Myometrial cell (primary cell): Measurements from ENCODE around the gene CRIP3. TPM values are rescaled to one million over a fixed set of nuclear protein-coding genes. Genes with fewer than 3 reads are reported as not detected.

Source experiments
- total RNA-seq: library from RNA; depleted of rRNA; stranded (reverse); fragments of >200 nt; gene quantifications from 2 replicates; pipeline ENCODE4 v1.2.3, GENCODE V29; 2015

Gene CRIP3
- not detected in 2 replicates for total RNA-seq

GRCh38 chr6:43308101-43308989, at the start of gene CRIP3:
TSS of gene CRIP3 (minus strand) at chr6:43308826. CDS start at chr6:43308792, 34 bp downstream.

GRCh38 chr6:43297644-43298564, 10.7 kb downstream of the CRIP3 start, which contains the start of gene SLC22A7:
TSS of gene SLC22A7 (plus strand) at chr6:43298260. CDS start at chr6:43298359, 99 bp downstream.

Other genes starting within 250 kb of the CRIP3 start
- gene MRPL2, start 249.4 kb downstream of the CRIP3 start, total RNA-seq, result 40.9 and 47.0 TPM in 2 replicates
- gene KLC4, start 249.2 kb downstream of the CRIP3 start, total RNA-seq, result 10.3 and 21.6 TPM in 2 replicates
- 115 and 131 TPM in 2 replicates for gene PTK7, start 232.5 kb downstream of the CRIP3 start, total RNA-seq
- gene SRF, start 137.6 kb downstream of the CRIP3 start, total RNA-seq, result 21.9 and 28.4 TPM in 2 replicates
- 10.7 and 20.2 TPM in 2 replicates for gene CUL9, start 126.6 kb downstream of the CRIP3 start, total RNA-seq
- gene DNPH1, start 79.3 kb downstream of the CRIP3 start, total RNA-seq, result 111 and 168 TPM in 2 replicates
- not detected in 2 replicates for gene TTBK1, start 65.3 kb downstream of the CRIP3 start, total RNA-seq
- not detected in 2 replicates for gene SLC22A7, start 10.6 kb downstream of the CRIP3 start, total RNA-seq
- 6.6 and 7.5 TPM in 2 replicates for gene ZNF318, start 60.8 kb upstream of the CRIP3 start, total RNA-seq
- 14.7 and 26.1 TPM in 2 replicates for gene ABCC10, start 118.7 kb upstream of the CRIP3 start, total RNA-seq
- gene DLK2, start 146.7 kb upstream of the CRIP3 start, total RNA-seq, result 0.86 and 2.3 TPM in 2 replicates
- gene TJAP1, start 168.7 kb upstream of the CRIP3 start, total RNA-seq, result 21.4 and 38.6 TPM in 2 replicates
- 0.89 TPM in 1 of 2 replicates, not detected in the other for gene LRRC73, start 201.5 kb upstream of the CRIP3 start, total RNA-seq
- 145 and 164 TPM in 2 replicates for gene YIPF3, start 208.1 kb upstream of the CRIP3 start, total RNA-seq
- gene POLR1C, start 208.3 kb upstream of the CRIP3 start, total RNA-seq, result 27.4 and 29.2 TPM in 2 replicates